GM13976 (cell line): Measurements from ENCODE around the gene SP2.

Experiments
- DNase-seq: peaks from one replicate; pipeline ENCODE4 v3.0.0; 2012; ENCODE audit warnings: low spot score
- in situ Hi-C: fragments of 300-500 bp; cut with MboI; formaldehyde crosslinking; loops from one replicate; pipeline ENCODE4 v1.12.0; 2022; ENCODE audit warnings: low sequenced_read_pairs, mixed read lengths, inconsistent platforms; ENCODE audit not compliant: unreplicated experiment
- TF ChIP-seq, protein P1 (sequence below): IDR thresholded peaks from 2 replicates; pipeline ENCODE4 v1.5.1; 2012; ENCODE audit warnings: borderline replicate concordance, mild to moderate bottlenecking; ENCODE audit not compliant: insufficient read depth; ENCODE audit errors: extremely low read depth, missing control alignments, control extremely low read depth

The SP2 gene

DNA sequence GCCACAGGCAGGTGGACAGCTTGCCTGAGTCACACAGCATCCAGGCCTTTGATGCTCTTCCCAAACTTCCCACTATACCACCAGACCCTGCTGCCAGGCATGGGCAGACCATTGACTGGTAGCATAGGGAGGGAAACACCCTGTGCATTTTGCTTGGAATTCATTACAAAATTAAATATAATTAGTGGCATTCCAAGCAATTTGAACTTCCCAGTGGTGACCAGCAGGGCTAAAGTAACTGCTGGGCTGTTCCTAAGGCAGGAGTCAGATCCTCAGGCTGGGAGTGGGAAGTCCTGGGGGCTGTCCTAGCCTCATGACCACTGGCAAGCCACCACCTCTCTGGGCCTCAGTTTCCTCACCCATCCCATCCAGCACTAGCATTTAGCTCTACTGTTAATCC is 57.9 kb downstream of the SP2 start:
- TF ChIP-seq, protein P1, sequence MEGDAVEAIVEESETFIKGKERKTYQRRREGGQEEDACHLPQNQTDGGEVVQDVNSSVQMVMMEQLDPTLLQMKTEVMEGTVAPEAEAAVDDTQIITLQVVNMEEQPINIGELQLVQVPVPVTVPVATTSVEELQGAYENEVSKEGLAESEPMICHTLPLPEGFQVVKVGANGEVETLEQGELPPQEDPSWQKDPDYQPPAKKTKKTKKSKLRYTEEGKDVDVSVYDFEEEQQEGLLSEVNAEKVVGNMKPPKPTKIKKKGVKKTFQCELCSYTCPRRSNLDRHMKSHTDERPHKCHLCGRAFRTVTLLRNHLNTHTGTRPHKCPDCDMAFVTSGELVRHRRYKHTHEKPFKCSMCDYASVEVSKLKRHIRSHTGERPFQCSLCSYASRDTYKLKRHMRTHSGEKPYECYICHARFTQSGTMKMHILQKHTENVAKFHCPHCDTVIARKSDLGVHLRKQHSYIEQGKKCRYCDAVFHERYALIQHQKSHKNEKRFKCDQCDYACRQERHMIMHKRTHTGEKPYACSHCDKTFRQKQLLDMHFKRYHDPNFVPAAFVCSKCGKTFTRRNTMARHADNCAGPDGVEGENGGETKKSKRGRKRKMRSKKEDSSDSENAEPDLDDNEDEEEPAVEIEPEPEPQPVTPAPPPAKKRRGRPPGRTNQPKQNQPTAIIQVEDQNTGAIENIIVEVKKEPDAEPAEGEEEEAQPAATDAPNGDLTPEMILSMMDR, result no peak
- in situ Hi-C loops, result no loop called here

GRCh38 chr17:47955497-47956461 is 59.7 kb downstream of the SP2 start:
- in situ Hi-C loops, result no loop called here
- DNase-seq, result no peak
- TF ChIP-seq, protein P1, result no peak

More for the DNA sequence above, 57.9 kb downstream of the SP2 start:
- no peak for DNase-seq

DNA sequence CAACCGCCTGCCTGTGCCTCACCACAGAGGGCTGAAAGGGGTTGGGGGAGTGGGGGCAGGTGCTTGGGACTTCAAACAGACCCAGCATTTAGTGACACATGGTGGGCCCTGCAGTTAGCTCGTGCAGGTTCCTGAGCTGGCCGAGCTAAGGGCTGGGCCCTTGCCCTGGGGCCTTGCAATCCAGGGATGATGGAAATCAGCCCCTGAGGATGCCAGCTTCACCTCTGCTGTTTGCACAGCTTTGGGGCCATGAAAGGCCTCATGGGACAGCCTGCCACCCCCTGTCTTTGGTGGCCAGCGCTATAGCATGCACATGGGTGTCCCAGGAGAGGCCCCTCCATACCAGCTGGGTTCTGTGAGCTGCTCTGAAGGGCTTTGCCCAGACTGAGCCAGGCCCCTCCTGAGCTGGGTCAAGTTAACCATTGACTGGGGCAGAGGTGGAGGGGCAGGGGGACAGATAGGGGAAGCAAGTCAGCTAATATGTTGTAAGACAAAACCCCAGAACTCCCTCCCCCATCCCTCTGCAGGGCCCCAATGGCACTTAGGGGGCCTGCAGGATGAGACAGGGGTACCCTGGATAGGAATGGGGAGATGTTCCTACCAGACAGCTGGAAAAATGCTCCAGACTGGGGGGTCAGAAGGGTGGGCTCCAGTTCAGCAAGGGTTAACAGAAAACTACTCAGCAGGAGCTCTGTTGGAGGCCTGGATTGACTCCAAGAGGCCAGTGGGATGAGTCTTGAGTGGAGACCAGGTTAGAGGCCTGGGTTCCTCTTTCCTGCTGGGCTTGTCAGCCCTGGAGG is 61.0 kb downstream of the SP2 start:
- in situ Hi-C loops, result no loop called here
- TF ChIP-seq, protein P1, result no peak
- no peak for DNase-seq

DNA sequence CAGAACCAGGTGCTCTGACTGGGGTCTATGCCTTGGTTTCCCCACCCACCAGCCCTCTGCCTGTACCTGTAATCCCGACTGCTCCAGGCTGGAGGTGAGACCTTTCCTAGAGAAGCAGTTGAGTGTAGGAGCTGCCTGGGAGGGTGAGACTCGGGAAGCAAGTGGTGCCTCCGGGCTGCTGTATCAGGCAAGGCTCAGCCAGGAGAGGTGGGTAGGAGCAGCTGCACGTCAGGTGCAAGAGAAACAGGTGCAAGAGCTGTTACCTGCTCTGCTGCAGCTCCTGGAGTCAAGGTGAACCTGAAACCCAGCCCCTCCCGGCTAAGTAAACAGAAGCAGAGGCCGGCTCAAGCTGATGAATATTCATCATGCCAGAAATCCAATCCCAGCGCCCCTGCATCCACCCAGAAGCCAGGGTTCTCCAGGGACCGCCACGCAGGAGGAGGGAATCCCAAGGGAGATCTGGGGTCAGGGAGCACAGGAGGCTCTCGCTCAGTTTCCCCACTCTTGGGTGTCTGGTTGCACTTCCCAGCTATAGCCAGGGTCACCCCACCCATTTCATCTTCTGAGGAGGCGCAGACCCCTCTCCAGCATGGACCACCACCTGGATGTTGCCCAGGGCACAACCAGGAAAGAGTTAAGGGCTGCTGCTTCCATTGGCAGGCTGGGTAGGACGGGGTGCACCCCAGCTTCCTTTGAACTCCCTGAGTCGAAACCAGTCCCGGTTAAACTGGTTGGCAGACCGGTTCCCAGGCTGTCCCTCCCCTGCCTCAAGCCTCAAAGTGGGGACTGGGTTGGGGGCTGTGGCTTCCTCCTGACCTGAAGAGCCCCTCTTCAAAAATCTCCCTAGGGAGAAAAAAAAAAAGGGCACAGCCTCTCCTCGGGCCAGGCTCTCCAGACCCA is 61.8 kb downstream of the SP2 start, which contains the start of gene PRR15L:
Gene PRR15L (minus strand): TSS at position 293 of the 900 bp plus-strand sequence. CDS start 4,649 bp downstream, outside the sequence.
- in situ Hi-C loops, result no loop called here
- DNase-seq, result no peak
- TF ChIP-seq, protein P1, result no peak

DNA sequence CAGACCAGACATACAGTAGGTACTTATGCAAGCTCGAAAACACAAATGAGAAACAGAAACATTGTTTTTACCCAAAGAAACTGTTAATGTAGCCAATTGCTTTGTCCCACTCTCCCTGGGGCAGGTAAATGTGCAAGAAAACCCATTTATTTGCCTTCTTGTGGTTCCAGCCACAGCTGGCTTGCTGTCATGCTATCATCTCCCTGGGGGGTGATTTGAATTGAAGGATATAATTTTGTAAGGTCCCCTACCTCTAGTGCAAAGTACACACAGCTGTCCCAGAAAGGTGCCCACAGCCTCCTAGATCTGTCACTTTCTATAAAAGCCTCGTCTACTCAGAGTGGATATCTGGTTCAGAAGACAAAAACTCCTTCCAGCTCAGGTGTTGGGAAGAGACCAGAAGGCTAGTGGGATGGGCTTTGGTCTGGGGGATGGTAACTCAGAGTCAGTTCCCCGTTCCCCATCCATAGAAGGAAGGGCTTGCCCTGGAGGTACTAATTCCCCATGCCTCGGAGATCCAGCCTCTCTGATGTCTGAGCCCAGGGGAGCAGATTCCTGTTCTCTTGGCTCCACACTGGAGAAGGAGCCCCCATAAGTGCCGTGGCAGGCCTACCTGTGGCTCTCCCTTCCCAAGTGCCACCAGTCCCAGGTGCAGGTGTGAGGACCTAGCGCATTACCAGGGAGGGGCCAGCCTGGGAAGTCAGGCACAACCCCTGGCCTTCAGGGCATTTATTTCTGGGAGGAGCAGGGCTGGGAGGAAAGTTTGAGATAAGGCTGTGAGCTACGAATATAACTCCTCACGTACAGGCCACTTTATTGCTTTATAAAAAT is 64.0 kb downstream of the SP2 start:
- TF ChIP-seq, protein P1, result no peak
- in situ Hi-C loops, result no loop called here
- DNase-seq, result no peak
